ENCODE results near the gene RARRES1.
"Not testable (repeated sequence)": the region's sequence is repeated elsewhere in the genome, so short reads cannot be mapped to it uniquely, and the experiment has no call there.

Gene RARRES1

DNA sequence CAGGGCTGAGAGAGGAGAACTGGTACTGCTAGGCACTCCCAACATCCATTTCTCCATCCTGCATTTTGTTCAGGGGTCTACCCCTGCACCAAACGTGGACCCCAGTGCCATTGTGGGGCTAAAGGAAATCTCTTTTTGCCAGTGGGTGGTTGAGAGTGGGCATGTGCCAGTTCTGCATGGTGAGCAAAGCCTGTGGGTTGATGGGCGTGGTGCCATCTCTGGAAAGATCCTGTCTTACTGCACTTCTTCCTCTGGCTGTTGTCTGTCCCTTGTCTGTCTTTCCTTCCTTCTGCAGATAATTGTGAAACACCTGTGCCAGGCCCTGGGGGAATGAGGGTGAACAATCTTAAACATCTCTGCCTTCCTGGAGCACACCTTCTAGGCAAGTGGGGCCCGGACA lies 1.4 kb upstream of the RARRES1 start:
- no peak for DNase-seq

DNA sequence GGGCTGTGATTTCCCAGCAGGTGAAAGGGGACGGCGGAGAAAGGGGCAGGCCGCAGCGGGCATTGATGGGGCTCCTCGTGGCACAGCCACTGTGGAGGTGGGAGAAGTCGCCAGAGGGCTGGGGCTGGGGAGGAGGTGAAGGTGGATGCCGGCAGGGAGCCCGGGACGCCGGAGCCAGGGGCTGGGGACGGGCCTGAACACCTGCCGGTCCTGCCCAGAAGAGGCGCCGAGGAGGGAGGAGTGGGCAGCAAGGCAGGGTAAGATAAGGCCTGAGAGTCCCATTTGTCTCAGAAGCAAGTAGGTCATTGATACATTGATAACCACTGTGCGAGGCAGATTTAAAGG lies 571 bp upstream of the RARRES1 start:
- no peak for DNase-seq

DNA sequence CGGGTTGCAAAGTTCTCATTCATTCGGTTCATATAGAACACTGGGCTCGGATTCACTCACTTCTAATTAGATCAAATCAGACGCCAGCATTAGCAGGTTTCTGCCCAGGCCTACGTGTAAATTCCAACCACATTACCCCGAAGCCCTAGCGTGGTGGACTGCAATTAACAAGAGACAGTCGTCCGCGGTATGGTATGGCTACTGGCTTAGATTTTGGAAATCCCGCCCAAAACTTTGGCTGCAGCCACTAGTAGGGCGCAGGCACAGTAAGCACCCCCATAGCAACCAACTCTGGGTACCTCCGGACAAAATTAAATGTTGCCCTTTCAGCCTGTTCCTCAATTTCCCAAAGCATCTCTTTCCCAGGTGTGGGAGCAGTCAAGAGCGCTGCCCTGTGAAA lies 771 bp downstream of the RARRES1 start:
- DNase-seq: no peak

DNA sequence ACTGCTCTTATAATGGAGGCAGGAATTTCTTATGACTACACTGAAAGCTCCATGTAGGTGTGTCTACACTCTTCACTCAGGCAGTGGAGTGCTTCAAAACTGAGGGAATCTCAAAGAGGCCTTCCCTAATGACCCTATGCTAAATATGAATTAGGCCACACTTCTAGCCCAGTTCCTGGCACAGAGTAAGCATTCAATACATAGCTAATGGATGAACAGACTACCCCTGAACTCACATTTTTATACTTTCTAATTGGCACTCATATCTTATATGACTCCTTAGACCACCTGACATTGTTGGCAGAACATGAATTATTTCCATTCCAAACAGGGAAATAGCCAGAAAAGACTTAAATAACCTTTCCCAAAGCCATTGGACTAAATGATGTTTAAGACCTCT lies 3.4 kb downstream of the RARRES1 start:
- no peak for DNase-seq

DNA sequence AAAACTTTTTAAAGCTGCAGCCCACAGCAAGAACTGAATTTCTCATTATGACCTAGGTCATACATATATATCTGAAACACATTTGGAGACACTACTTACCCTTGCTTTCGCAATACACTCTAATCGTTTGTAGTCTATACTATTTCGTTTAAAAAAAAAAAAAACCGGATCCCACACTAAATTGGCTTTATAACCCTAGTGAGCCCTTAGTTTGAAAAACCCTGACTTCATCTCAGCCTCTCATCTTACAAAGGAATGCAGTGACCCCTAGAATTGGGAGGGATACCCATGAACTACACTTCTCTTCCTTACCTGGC lies 4.2 kb downstream of the RARRES1 start:
- no peak for DNase-seq

DNA sequence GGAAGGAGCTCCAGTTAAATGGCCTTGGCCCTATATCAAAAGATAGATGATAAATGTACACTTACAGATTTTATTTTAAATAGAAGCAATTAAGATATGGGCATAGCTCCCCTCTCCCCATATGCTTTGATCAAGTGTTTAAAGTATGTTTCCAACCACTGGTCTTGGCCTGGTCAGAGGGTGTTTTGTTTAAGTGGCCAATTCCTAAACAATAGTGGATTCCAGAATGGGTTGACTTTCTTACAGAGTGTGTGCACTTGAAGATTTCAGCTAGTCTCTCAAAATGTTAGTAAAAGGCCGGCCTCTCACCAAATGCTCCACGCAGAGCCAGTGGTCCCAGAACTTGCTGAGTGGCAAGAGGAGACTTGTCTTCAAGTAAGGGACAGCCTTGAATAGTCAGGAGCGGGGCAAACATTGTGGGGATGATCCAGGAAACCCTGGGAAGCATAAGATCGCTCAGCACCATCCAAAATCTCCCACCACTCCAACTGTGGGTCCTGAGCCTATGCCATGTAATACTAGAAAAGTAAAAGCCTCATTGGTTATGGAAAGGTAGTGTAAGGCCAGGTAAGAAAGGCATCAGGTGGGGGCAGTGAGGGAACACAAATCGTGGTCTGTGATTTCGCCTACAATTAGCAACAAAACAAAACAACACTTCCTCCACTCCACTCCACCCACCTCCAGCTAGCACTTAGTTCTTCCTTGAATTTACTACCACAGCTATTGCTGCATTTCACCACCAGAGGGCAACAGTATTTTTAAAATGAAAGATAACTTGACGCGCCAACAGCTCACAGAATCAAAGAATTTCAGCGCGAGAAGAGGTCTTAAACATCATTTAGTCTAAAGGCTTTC lies 4.8 kb downstream of the RARRES1 start:
- DNase-seq: peak in 3 of 5 experiments; percentile 7 to 73 (median 13)

DNA sequence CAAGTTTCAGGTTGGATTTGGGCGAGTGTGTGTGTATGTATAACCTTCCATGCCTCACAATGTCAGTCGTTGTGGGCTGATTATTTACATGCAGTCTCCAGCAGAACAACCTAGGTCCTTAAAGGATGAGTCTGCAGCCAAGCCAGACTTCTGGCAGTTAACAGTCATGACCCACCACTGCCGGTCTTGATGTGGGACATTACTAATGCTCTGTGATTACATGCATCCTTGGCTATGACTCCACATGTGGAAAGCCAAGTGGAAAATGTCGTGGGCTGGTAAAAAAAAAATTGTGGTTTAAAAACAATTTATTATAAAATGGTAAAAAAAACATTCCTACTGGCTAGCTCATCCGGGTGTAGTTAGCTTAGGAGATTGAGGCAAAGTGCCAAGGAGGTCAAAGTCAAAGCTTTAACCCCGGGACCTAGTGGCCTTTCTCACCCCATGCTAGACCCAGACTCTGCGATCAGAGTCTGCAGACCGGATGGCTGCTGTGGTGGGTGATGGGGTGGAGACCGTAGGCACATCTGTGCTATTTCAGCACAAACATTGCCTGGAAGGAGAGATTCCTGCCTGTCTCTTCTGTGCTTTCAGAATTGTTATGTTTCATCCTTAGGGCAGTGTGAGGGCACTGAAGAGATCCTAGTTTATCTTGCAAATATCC lies 6.8 kb downstream of the RARRES1 start:
- no peak for DNase-seq

DNA sequence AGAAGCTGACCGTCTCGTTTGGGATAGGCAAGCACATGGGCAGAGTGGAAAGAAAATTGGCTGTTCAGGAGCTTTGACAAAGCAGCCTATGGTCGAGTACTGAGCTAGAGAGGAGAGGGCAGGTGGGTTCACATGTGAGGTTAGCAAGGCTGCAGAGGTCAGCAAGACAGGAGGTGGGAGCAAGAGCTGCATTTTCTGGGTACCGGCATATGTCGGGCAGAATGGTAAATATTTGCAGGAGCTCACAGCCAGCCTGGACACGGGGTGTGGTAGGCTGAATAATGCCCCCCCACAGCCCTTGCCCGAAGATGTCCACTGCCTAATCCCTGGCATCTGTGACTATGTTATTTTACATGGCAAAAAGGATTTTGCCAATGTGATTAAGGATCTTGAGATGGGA lies 8.3 kb downstream of the RARRES1 start:
- no peak for DNase-seq

DNA sequence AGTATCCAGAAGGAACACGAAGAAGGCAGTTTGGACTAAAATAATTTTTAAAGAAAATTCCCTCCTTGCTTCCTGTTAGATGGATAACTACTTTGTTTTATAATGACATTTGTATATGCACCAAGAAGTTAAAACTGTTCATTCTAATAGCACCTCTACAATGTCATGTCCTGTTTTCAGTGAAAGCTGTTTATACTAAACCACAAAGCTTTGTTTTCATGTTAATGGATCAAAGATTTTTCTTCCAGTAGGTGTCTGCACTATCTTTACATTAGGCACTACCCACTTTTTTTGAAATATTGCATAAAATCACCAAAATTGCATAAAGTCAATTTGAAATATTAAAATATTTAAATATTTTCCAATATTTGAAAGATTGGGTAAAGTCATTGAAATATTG lies 10.1 kb downstream of the RARRES1 start:
- no peak for DNase-seq

DNA sequence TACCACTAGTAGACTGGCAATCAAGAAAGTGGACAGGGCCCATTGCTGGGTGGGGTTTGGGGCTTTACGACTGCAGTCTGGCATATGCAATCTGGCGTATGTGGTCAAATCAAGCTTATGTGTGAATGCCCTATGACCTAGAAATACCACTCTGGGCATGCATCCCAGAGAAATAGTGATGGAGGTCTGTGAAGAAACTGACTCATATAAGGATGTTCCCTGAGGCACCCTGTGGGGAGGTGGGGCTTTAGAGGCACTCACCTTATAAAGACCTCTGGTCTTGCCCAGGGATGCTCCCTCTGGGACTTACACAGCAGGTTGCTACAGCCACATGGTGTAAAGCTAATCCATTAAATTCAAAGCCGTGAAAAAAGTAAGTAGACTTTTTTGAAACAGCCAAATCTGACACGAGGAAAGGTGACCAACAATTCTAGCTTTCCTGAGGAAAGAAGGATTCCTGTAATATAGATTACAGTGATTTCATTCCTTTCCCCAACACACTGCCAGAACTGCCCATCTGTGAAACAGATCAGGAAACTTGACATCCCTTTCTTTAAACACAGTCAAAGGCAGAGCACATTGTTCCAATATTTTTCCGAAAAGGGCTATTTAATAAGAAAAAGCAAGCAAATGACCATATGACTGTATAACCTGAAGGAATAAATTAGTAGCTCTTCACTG lies 13.6 kb downstream of the RARRES1 start:
- no peak for DNase-seq

DNA sequence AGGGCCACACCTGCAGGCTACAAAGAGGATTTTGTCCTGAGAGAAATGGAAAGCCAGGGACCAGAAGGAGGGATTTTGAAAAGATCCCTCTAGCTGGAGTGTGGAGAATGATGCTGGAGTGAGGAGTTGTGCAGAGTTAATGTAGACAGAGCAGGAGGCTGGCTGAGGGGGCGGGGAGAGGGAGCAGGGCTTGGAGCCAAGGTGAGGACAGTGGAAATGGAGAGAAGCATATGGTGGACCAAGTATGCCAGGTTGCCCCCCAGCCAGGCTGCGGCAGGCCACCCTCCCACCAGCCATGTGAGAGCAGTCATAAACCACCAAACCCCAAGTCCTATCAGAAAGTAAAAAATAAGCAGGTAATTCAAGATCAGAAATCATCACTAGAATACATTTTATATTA lies 14.7 kb downstream of the RARRES1 start:
- no peak for DNase-seq

DNA sequence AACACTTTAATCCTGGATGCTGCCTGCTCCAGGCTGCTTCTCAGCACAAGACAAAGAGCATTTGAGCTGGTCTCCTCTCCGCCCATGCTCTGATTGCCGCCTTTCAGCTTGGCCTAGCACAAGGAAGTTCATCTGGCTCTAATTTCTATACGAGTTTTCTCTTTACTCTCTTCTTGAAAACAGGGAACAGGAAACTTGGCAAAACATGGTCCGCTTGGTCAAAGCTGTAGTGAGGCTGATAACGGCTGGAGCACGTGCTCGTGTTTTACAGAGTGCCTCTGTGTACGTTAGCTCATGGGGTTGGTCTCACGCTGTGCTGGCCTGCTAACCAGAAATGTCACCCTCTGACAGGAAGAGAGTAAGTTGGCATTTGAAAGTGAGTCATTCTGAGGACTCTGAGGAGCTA lies 19.2 kb downstream of the RARRES1 start:
- no peak for DNase-seq

DNA sequence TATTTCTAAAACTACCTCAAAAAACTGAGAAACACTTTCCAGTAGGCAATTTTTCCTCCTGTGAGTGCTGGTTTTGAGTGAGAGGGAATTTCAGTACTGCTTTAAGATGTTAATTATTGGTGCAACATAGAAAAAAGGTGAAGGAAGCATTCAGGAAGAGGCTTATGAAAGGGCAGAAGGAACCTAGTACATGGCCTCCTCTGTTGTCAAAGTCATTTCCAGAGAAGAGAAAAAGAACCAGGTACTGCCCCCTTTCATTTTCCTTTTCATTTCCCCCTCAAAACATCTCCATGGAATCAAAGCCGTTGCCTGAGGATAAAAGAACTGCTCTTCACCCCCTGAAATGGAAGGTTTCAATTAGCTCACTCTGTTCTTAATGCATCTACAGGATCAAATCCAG lies 19.8 kb downstream of the RARRES1 start:
- DNase-seq: no peak

DNA sequence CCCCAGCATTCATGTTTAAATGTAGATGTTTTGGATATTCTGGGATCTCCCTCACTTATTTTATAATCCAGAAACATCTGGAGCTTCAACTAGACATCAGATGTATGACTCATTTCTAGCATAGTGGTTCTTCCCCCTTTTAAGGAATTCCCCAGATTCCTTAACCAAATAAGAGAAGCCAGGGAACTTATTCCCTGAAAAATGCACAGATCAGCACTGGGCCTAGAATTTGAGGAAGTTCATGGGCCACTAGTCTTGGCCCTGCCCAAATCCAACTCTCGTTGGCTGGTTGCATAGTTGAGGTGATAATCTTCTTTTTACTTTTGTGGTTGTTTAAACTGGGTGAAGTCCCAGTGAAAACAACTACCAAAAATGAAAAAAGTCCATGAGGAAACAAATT lies 20.4 kb downstream of the RARRES1 start:
- DNase-seq: no peak

DNA sequence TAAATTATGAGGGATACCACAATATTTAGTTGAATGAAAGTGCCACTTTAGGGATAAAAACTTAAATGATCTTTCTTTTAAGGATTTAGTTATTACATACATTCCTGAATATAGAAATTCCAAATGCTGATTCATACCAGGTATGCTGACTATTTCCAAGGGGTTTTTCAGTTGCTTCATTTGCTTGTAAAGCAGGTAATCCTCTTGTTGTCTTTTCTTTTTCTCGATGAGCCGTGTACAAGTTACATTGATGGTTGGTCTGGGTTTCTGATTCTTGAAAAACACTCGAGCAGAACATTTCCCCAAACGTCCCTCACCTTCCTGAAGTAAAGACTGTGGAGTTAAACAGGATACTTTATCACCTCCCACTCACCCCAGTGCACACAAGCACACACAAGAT lies 21.7 kb downstream of the RARRES1 start:
- DNase-seq: no peak

DNA sequence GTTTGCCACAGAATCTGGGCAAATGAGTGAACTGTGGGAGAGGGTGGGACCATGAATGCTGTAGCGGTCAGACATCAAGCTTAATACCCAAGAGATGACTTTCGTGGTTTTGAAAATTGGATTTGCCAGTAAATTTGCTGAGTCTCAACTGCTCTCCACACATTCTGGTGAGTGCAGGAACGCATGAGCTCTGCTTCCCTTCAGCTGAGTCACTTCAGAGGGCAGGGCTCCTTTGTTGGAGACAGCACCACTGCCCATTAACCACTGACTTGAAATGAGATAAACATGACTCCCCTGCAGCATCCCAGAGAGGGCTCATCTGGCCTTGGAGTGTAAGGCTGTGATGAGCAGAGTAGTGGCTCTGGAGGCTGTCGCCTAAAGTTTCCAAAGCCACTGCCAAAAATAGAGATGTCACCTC lies 22.6 kb downstream of the RARRES1 start:
- no peak for DNase-seq

DNA sequence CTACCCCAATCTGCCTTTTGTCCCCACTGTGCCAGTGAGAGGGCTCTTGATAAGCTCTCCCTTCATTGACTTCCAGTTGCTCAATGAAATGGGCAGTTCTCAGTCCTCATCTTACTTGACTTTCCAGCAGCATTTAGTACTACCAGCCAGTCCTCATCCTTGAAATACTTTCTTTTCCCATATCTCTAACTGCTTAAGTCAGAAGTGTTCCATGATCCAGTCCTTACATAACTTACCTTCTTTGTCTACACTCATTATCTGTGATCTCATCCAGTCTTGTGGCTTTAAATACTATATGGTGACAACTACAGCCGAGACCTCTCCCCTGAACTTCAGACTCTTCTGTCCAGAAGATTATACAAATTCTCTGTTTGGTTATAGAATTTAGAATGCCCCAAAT lies 28.7 kb downstream of the RARRES1 start:
- DNase-seq: no peak

DNA sequence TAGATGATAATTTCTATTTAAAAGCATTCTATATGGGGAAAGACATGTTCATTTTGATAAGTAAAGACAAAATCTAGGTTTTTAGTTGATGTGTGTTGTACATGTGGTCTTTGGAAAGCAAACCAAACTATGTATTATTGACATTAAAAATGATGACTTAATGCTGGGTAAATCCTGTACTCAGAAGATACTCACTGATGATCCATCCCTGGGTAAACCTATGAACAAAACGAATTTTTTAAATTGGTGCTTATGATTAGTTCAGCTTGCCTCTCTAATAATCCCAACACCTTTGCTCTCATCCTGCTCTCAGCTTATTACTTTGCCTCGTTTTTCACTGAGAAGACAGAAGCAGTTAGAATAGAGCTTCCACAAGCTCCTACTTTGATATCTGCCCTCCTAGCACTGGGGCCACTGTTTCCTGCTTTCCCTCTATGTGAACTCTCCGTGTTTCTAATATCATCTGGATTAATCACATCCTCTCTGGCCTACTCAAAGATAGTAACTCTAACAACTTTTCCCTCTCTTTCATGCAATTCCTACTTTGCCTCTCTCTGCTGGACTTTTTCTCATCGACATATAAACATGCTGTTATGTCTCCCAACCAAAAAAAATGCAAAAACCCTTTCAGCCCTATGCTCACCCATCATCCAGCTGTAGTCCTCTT lies 29.3 kb downstream of the RARRES1 start:
- DNase-seq: no peak

DNA sequence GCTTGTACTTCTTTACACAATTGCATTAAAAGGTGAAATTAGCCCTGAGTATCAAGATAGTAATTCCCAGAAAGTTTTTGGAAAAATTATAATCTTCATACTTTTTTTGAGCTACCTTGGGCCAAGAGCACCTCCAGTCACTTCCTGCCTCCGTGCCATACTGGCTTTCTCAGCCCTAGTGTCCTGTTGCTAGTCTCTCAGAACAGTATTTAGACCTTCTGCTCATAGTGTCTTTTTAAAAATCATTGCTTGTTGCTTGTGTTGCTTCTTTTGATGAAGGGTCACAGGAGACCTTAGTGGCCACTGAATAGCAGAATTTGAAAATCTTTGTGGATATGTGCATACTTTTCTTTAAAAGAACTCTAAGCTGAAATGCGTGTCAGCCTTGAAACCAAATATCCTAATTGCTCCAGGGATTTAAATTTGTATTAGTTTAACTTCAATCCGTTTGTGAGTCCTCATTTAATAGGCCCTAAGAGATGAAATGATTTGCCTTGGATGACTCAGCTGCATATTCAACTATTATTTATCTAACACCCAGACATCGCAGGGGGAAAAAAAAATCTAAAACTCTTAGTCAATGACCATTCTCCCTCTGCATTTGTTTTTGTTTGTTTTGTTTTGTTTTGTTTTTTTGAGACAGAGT lies 30.7 kb downstream of the RARRES1 start:
- DNase-seq: no peak

DNA sequence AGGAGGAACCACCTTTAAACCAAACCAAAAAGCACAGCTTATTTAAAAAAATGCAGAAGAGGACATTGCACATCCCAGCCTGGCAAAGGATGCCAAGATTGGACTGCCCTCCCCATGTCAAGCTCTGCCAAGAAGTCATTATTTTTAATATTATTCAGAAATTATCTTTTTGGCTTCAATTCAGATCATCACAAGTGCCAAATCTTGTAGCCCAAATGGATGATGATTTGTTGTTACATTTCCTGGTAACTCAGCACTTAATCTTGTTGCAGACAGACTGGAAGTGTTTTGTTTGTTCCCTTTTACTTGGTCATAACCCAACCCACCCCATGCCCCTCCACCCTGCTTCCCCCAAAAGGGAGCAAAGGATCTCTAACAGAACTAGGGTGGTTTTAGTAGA lies 31.7 kb downstream of the RARRES1 start:
- no peak for DNase-seq

DNA sequence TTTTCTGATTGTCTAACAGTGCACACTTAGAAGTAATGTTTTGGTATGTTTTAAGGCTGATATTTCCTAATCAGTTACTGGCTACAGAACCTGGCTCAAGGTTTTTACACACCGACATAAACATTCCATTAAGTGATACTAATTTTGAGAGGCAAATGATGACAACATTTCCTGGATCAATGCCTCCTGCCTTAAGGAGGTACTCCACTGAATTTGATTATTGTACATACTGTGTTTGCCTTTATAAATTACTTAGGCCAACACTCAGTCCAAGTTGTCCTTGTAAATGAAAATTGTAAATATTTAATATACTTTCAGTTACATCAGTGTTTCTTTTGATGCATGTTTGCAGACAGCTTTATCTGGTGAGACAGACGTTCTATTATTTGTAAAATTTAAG lies 35.6 kb downstream of the RARRES1 start:
- DNase-seq: no peak

DNA sequence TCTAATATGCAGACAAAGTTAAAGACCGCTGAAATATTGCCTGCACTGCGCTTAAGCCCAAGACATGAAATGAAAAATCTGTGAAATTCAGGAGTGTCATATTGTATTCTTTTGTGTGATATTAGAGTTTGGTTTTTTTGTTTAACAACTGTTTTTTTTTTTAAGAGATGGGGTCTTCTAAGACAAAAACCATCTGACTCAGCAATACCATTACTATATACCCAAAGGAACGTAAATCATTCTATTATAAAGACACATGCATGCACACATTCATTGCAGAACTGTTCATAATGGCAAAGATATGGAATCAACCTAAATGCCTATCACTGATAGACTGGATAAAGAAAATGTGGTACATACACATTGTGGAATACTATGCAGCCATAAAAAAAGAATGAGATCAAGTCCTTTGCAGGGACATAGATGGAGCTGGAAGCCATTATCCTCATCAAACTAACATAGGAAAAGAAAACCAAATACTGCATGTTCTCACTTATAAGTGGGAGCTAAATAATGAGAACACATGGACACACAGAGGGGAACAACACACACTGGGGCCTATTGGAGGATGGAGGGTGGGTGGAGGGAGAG lies 38.3 kb downstream of the RARRES1 start:
- DNase-seq: not testable (repeated sequence)

DNA sequence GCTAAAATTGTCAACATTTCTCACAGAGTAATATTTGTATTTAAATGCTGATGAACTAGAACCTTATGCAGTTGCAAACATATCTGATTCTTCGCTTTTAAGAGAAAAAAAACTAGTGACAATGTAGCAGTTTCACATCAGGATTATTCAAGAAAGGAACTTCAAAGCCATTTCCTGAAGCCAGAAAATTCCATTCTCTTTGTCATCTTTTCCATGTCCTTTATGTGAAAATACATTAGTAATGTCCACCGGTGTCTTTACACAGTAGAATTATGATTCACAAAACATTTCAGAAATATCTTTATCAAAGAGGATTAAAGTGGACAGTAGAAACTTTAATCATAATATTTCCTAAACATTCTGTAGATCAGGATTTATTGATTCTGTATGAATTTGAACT lies 47.1 kb downstream of the RARRES1 start:
- no peak for DNase-seq
